Measurements from ENCODE around the gene ST8SIA2.

The ST8SIA2 gene, protein sequence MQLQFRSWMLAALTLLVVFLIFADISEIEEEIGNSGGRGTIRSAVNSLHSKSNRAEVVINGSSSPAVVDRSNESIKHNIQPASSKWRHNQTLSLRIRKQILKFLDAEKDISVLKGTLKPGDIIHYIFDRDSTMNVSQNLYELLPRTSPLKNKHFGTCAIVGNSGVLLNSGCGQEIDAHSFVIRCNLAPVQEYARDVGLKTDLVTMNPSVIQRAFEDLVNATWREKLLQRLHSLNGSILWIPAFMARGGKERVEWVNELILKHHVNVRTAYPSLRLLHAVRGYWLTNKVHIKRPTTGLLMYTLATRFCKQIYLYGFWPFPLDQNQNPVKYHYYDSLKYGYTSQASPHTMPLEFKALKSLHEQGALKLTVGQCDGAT

DNA sequence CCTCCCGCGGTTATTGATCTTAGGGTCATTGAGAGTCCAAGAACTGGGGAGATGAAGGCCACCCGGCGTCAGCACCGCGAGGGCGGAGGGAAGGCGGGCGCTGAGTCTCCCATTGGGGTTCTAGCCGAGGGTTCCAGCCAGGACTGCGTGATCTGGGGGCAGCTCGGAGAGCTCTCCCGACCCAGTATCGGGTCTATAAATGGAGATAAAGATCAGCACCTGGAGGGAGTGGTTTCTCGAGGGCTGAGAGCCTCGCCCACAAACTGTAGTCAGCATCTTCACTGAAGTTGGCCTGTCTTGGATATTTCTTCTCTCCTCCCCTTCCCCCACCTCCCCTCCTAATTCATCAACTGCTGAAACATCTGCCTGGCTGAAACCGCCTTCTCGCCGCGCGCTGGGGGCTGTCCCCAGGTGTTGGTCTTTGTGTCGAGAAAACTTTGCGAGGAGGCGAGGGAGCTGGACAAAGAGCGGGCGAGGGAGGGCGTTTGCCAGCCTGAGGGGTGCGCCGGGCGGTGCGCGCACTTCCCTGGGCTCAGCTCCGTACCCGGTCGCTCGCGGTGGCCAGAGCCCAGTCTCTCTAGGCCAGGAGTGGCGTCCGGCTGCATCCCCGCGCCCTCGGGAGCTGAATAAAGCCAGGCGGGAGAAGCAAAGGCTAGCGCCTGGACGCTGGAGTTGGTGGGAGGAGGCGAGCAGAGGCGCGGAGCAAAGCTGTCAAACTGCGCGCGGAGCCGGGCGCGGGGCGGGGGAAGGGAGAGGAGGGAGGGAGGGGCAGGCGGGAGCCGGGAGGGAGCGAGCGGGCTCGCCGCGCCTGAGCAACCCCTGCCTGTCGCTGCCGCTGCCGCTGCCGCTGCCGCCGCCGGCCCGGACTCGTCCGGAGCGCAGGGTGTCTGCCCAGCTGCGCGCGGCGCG, at the start of gene ST8SIA2:
Gene ST8SIA2, plus strand, starts transcription at position 811 of the 909 bp plus-strand sequence. CDS start 184 bp downstream, outside the sequence.
- DNase-seq (ENCODE audit: low spot score), result no peak

DNA sequence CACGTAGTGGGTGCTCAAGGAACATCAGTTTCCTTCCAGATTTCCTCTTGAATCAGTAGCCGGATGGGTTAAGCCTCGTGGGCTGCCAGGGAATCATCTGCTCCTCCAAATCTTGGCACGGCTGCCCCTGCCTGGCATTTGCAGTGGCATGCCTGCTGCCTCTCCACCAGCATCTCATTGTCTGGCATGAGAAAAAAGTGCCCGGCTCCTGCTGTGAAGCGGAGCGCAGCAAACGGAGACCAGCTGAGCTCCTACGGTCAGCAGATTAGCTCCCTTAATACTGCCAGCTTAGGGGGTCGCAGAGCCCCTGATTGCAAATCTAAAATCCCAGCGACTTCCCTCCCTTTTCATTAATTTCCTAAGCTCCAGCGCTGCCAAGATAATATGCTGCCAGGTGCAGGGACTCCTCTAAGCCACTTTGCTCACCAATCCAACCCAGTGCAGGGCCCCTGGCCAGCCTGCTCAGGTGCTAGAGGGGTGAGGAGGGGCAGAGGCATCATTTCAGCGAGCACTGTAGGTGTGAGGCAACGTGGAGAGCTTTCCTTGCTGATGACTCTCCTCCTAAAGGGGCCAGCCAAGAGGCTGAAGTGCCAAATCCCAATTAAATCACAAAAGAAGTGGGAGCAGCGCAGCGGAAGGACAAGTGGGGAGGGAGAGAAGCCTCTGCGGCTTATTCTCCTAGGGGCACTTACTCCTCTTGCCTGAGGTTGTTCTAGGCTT, 49.6 kb upstream of the ST8SIA2 start:
- DNase-seq (ENCODE audit: low spot score), result peak; percentile 35

DNA sequence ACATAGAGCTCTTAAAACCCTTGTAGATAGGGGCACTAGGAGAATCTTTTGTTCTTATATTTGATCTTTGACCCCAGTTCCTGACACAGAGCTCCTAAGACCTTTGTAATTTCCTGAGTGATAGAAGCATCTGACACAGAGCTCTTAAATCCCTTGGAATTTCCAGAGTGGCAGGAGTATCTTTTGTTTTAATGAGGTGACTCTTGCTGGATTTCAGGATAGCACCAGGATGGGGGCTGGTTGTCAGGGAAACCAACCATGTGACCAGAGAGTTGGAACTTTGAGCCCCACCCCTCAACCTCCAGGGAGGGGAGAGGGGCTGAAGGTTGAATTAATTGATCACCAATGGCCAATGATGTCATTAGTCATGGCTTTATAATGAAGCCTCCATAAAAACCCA, 47.6 kb upstream of the ST8SIA2 start:
- DNase-seq (ENCODE audit: low spot score), result no peak

DNA sequence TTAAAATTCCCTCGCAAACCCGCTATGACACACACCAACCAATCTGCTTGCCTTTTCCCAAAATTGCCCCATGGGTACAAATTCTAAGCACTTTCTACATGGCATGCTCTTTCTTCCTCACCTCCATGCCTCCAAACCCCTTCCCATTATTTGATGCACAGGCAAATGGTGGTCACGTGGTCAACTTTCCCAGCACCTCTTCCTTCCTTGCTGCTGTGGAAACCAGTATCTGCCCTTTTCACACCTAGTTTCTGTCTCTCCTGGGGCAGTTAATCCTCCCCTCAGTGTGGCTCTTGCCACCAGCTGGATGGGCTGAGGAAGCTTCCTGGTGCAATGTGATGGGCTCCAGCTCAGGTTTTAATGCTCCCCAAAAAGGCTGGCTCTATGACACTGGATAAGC, 38.4 kb upstream of the ST8SIA2 start:
- DNase-seq (ENCODE audit: low spot score), result no peak

DNA sequence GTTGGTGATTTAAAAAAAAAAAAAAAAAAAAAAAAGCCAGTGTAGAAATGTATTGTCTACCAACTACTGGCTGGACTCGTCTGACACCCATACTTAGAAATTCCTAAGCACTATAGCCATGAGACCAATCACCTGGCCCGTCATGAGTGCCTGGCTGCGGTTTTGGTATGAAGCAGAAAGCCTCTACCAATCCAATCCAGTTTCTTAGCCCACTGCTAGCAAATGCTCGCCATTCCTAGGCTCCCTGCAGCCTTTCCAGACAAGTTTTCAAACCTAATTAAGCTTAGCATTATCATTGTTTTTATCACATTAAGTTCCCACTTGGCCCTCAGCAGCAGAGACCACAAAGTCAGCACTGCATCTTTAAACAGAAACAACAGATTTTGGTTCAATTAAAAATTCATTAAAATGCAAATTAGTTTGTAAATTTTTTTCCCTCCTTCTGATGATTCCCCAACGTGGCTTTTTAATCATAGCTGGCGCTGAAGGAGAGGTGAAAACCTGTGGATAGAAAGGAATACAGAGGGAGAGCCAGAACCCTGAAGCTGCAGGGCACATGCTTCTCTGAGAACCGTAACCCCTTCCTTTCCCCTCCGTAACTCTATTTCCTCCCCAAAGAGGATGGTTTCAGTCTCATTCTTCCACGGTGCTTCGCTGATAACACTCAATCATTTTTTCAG, 32.2 kb upstream of the ST8SIA2 start:
- no peak for DNase-seq (ENCODE audit: low spot score)

DNA sequence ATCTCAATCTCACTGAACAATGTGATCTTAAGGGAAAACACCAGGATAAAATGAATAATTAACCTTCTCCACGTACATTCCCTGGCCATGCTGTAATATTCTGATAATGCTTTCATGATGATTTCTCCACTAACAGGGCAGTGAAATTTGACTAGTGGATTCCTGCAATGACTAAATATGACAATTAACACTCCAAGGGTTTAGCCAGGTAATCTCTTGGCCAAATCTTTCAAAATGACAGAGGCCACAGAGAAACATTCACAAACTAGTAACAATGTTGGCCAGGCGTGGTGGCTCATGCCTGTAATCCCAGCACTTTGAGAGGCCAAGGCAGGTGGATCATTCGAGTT, 31.7 kb upstream of the ST8SIA2 start:
- no peak for DNase-seq (ENCODE audit: low spot score)

DNA sequence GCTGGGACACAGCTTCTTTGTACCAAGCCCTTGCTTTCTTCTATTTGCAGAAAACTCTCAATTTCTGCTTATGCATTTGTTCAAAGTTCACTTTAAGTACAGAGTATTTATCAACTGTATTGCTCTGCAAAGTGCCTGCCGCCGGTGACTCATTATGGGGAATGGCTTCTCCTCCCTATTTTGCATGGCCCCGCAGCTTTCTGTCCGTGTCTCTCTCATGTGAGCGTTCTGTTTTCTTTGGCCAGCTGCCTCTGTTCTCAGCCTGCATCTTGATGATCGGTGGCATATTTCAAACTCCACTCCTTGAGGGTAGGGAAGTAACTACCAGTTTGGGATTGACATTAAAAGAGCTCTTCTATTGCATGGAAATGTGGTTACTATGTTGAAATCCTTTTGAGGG, 28.6 kb upstream of the ST8SIA2 start:
- DNase-seq (ENCODE audit: low spot score), result no peak

DNA sequence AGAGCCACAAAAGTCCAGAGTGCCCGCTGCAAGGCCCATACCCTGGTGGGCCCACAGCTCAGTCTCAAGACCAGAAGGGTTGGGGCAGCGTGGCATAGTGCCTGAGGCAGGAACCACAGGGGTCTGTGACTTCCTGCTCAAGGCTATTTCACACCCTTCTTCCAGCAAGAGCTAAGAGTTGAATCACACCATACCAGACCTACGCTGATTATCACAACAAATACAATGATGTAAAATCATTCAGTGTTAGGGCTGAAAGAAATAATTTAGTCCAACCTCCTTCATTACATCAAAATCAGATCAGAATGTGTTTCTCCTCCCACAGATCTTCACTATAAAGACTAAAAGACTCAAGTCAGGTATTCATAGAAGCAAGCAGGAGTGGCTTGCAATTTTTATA, 27.8 kb upstream of the ST8SIA2 start:
- DNase-seq (ENCODE audit: low spot score), result no peak

DNA sequence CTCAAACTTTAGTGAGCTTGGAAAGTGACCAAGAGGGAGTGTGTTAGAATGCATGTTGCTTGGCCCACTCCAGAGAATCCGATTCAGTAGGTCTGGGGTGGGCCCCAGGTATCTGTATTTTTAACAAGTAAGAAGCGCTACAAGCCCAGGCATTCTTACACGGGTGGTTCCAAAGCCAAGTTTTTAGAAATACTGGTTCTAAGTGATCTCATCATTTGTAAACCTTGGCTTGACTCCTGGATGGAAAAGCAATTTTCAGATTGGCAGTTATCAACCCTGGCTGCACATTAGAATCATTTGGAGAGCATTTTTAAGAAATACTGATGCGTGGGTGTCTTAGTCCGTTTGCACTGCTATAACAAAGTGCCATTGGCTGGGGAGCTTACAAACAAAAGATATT, 27.3 kb upstream of the ST8SIA2 start:
- no peak for DNase-seq (ENCODE audit: low spot score)

DNA sequence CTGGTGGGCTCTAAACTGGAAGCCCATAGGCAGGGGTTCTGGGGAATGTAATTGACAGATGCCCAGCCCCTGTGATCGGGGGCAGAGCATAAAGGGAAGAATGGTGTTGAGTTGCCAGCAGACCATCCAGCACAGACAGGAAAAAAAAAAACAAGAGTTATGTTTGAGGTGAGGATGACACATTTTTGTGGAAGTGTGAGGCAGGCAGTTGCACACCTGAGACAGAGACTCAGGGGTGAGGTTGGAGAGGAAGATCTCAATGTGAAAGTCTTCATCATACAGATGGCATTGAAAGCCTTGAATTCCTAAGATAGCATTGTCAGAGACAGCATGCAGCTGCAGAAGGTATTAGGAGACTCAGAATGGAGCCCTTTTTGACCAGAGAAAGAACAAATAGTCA, 18.6 kb upstream of the ST8SIA2 start:
- DNase-seq (ENCODE audit: low spot score), result no peak

DNA sequence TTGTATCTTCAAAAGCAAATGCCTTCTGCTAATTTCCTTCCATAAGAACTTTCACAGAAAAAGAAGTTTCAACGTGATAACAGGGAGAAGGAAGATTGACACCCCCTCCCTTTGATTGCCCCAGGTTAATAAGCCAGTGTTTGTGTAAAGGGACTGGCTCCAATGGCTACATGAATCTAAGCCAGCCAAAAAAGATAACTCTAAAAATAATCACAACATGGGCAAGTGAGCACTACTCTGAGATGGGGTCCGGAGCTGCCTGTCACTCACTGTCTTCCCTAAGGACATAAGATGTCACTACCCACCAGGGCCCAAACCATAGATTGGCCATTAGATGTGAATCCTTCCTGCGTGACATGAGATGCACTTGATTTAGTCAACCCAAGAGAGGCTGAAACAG, 17.6 kb upstream of the ST8SIA2 start:
- no peak for DNase-seq (ENCODE audit: low spot score)

DNA sequence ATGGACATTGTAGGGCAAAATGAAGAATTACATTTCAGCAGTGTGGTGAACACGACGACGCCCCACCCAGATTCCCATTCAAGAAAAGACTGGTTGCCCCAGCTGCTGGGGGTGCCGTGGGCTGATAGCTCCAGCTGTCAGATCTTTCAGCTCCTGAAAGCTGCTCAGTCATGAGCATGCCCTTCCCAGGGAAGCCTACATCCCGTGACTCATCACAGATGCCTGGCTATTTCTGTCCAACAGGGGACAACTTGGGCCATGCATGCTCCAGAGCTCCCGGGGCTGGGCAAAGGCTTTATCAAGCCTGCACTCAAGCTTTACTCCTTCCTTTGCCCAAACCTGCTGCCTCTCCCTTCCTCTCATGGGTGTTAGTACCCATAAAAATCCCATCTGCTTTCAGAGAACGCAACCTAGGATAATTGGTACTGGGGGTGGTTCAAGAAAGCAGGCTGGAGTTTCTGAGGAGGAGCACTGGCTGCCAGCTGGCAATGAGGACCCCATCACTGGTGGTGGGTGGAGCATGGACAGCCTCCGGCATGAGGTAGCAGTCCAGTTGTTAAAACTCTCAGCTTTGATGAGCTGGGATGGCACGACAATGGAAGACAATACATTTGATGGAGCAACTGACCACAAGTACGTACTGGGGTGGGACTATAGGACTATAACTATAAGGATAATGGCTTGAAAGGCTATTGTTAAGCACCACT, 16.4 kb upstream of the ST8SIA2 start:
- no peak for DNase-seq (ENCODE audit: low spot score)

DNA sequence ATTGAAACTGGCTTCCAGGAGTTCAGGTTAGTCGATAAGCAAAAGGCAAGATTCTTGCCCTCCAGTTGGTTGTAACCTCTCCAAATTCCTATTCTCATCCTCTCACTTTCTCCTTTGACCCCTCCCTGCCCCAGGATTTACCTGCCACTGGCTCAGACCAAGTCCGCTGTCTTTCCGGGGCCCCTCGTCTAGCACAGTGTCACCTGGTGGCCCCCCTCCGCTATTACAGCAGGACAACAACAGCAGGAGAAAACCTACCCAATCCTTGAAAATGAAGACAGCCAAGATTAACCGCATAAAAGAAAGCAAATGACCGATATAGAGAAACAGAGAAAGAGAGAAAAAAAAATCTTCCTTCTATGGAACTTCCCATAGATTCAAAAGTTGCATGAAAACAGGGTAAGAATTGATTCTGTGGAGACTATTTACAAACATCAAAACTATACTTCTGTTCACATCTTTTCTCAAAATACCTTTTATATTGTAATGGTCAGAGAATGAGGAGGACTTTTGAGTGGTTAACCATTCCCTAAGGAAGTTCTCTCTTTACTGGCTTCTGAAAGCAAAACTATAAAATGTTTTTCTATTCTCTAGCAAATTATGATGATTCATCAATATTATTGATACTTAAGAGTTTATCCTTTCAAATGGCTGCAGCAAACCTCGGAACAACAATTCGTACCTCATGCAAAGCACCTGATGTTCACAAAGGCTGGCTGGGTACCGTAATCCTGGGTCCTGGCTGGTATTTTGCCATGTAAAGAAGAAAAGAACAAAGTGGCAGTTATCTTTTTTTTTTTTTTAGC, 10.0 kb upstream of the ST8SIA2 start:
- DNase-seq (ENCODE audit: low spot score), result no peak

DNA sequence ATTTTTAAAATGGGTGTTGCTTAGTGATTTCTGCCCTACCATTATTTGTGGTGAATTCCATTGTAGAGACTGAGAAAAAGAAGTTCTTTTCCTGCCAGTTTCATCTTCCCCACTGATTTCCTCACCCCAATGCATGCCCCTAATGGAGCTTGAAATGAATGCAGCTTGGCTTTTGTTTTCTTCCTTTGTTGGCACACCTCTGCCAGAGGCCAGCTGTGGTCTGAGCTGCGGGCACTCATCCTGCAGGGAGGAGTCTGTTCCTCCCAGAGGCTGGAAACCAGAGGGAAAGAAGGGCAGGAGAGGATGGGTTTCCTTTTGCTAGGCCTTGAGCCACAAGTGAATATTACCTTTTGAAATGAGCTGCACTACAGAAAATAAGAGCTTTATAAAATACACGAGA, 9.3 kb upstream of the ST8SIA2 start:
- DNase-seq (ENCODE audit: low spot score), result no peak

DNA sequence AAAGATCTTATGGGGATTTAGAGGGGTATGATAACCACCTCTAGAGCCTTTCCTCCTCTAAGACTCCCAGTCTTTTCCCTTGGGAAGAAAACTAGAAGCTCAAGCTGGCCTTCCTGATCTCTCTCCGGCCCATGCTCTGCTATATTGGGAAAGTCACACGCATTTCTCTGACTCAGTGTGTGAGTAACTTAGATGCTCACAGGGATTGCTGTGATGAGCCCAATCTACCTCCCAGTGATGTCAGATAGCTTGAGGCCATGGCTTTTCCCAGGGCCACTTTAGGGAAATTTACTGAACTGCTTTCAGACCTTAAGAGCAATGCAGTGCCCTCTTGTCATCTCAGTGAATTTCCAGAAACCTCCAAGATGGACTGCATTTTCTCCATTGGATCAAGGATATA, 8.6 kb upstream of the ST8SIA2 start:
- no peak for DNase-seq (ENCODE audit: low spot score)

DNA sequence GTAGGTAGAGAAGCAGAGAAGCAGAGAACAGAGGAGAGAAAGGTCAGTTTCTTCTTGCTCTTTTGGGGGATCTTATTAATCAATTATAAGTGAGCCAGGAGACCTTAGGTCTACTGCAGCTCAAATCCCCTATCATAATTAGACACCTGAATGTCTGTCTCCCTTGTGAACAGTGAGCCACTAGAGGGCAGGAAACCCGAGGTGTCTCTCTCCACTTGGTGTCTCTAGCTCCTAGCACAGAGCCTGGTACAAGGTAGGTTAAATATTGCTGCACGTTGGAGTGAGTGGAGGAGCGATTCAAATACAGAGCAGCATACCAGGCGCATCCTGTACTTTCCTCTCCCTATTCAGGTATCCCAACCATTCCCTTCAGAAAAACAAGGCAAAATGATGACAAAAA, 2.0 kb upstream of the ST8SIA2 start:
- DNase-seq (ENCODE audit: low spot score), result peak; percentile 25

DNA sequence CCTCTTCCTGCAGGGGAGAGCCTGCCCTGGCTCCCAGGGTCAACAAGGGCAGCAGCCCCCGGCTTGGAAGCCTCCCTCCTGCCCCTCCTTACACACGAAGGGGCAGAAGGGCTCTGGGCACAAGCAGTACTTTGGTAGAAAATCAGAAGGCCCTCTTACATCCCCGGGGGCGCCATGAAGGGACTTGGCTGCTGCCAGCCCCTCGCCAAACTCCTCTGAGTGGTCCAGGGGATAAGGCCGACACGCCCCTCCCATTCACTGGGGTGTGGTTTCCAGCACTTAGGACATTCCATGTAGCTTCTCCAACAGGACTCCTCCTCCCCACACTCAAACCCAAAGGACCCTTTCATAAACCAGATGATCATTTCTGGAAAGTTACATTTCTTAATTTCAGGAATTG, 1.2 kb upstream of the ST8SIA2 start:
- no peak for DNase-seq (ENCODE audit: low spot score)

DNA sequence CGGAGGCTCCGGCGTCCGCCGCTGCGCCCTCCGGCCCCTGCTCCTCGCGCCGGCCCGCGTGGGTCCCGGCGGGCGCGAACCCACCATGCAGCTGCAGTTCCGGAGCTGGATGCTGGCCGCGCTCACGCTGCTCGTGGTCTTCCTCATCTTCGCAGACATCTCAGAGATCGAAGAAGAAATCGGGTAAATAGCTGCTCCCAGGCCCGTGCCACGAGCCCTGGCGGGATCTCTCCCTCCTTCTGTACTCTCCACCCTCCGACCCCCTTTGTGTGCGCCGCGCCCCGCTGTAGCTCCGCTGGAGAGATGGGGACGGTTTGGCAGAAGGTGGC, 263 bp downstream of the ST8SIA2 start:
- no peak for DNase-seq (ENCODE audit: low spot score)

DNA sequence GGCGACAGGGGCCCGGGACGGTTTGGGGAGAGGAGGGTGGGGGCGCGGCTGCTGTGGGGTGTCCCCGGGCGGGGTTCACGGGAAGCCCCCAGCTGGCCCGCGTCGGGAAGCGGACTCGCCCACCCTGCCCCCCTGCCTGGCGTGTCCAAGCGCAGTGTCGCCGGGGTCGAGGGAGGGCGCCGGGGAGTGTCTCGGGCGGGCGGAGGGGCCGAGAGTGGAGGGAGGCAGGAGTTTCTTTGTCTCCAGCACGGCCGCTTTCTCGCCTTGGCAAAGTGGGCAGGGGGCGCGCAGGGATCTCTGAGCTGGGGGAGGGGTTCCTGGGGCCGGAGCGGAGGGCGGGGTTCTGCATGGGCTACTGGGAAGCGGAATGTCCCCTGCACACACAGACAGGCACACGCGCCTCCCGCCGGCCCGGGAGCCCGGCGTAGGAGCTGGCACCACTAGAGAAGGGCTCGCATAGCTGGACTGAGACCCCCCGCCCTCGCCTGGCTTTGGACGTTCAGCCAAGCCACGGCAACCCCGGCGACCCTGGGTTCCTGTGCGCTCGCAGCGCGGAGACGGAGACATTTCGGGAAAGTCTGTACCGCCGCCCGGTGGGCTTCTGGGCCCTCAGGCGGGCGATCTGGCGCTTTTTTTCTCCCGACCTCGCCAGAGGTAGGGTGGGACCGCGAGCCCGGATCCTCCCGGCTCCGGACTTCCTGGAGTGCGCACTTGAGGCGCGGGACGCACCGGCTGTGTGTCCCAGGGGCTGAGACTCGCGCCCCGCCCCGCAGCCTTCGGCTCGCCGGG, 822 bp downstream of the ST8SIA2 start:
- no peak for DNase-seq (ENCODE audit: low spot score)

DNA sequence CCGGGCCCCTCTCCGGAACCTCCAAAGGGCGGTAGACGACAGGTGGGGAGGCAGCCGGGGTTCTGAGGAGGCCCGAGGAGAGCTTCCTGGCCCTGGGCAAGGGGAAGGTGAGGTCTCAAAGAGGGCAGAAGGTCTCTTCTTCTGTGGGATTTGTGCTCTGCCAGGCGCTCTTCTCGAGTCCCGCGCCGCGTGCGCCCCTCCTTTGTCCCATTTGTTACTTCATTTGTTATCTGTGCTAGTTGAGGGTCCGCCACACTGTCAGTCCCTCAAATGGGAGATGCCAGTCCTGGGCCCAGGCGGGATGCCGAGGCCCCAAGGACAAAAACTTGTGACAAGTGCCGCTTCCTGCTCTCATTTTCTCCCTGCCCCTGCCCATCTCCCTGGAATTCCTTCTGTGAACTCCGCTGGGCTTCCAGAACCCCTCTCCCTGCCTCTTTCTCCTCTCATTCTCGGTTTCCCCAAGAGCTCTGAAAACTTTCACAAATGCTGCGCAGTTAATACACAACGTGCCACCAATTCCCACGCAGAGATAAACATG, 1.5 kb downstream of the ST8SIA2 start:
- no peak for DNase-seq (ENCODE audit: low spot score)
